Peyer's patch (tissue), 4 donors: Measurements from ENCODE around the gene KCP. TPM values are rescaled to one million over a fixed set of nuclear protein-coding genes. Genes with fewer than 3 reads are reported as not detected.
A peak's percentile ranks its signal among the peaks of the same experiment; 100 is the strongest.

Experiments
- DNase-seq, 3 donors: peaks; one replicate each; pipeline ENCODE4 v3.0.0-alpha.2; 2017 to 2019
- H3K27ac ChIP-seq, 4 donors: fragments of 200-600 bp; sonication (generic); one replicate each; pipeline ENCODE4 v1.5.1; 2016 to 2019
- H3K27me3 ChIP-seq, 2 donors: fragments of 200-600 bp; sonication (generic); one replicate each; pipeline ENCODE4 v1.5.1; 2019
- H3K36me3 ChIP-seq, 3 donors: fragments of 200-600 bp; sonication (generic); one replicate each; pipeline ENCODE4 v1.5.1; 2016 to 2019
- H3K4me1 ChIP-seq, 4 donors: fragments of 200-600 bp; sonication (generic); one replicate each; pipeline ENCODE4 v1.5.1; 2016 to 2019
- H3K4me3 ChIP-seq, 4 donors: fragments of 200-600 bp; sonication (generic); 1 replicate in 3 of 4; 2 replicates in 1 of 4; pipeline ENCODE4 v1.5.1; 2016 to 2019; ENCODE audit warnings: mild to moderate bottlenecking in 1 of 4
- H3K9me3 ChIP-seq, 4 donors: fragments of 200-600 bp; sonication (generic); one replicate each; pipeline ENCODE4 v1.5.1; 2016 to 2019; ENCODE audit warnings: mild to moderate bottlenecking in 1 of 4
- CTCF ChIP-seq, 6 experiments: fragments of 450-650 bp in 4 of 6; fragments of 200-600 bp in 2 of 6; sonication (generic) in 1 of 6; IDR thresholded peaks; one replicate each; pipeline ENCODE4 v1.5.1; 2017 to 2019; ENCODE audit warnings: antibody characterized with exemption in 6 of 6, mild to moderate bottlenecking in 3 of 6, moderate library complexity in 1 of 6
- POLR2A ChIP-seq, 2 donors: fragments of 450-650 bp; IDR thresholded peaks; one replicate each; pipeline ENCODE4 v1.5.1; 2017; ENCODE audit warnings: antibody characterized with exemption in 2 of 2, mild to moderate bottlenecking in 2 of 2, moderate library complexity in 2 of 2
- total RNA-seq, 4 donors: library from RNA; depleted of rRNA; stranded (reverse); fragments of >200 nt; gene quantifications; one replicate each; pipeline ENCODE4 v1.1.0, GENCODE V29; 2016

KCP gene
- total RNA-seq, 4 donors from 2014 or later, result 3.3 to 14.1 (median 6.7) TPM

DNA sequence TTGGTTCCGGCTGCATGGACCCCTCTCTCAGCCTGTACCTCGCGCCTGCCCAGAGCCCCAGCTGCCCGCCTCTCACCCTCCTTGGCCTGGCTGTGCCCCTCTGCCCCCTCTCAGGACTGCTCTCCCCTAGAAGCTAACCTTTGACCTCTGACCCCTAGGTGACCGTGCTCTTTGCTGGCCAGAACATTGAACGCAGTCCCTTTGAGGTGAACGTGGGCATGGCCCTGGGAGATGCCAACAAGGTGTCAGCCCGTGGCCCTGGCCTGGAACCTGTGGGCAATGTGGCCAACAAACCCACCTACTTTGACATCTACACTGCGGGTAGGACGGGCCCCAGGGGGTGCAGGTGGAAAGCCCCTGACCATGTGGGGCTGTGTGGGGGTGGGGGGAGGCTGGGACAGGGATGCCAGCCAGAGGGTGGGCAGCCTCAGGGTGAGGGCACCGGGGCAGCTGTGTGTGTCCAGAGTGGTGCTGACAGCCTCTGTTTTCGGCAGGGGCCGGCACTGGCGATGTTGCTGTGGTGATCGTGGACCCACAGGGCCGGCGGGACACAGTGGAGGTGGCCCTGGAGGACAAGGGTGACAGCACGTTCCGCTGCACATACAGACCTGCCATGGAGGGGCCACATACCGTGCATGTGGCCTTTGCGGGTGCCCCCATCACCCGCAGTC lies 72.3 kb downstream of the KCP start:
- DNase-seq, result no peak
- Histone ChIP-seq H3K4me3 (no peak overlapping the region), H3K27me3 (no peaks in the 10 kb centered on the region), H3K4me1 (no peaks in the 10 kb centered on the region), H3K9me3 (no peaks in the 10 kb centered on the region), H3K36me3 (peaks cover 0 to 27% (median 0%) of the 10 kb centered on the region in 3 donors), H3K27ac (no peak overlapping the region)
- TF ChIP-seq CTCF (IDR thresholded peaks at IDR 0.05), result no peak
- no peak for TF ChIP-seq POLR2A (IDR thresholded peaks at IDR 0.05)

- no peaks in the 10 kb centered on the region for H3K9me3 ChIP-seq
- H3K36me3 ChIP-seq, result peaks cover 0 to 27% (median 0%) of the 10 kb centered on the region in 3 donors
- no peaks in the 10 kb centered on the region for H3K27me3 ChIP-seq
- no peaks in the 10 kb centered on the region for H3K4me1 ChIP-seq
- no peak overlapping the region for H3K27ac ChIP-seq
- TF ChIP-seq CTCF (IDR thresholded peaks at IDR 0.05), result no peak
- no peak for TF ChIP-seq POLR2A (IDR thresholded peaks at IDR 0.05)
- H3K4me3 ChIP-seq, result no peak overlapping the region
- no peak for DNase-seq
These were observed 73.0 kb downstream of the KCP start for GRCh38 chr7:128837521-128837921.

DNA sequence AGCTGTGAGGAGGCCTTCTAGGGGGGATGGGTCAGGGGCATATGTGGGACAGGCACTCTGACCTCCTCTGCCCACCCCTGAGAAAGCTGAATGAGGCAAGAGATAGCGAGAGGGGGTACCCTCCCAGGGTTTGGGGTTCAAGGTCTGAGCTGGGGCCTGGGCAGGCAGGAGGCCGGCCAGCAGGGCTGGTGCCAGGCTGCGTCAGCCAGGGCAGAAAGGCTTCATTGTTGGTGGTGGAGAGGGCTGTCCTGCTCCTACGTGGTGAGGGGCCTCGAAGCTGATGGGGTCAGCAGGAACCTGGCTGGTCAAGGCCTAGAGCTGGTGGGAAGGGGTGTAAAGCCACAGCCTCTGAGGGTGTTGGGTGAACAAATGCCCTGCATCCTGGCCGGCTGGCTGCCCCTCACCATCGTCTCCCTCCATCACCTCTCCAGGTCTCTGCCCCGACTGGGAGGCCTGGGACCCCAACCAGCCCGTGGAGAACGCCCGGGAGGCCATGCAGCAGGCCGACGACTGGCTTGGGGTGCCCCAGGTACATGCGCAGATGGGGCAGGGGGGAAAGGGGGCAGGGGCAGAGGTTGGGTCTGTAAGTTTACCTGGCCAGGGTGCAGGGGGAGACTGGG lies 73.7 kb downstream of the KCP start:
- Histone ChIP-seq H3K4me1 (peaks cover 0 to under 1% (median 0%) of the 10 kb centered on the region in 4 donors), H3K27ac (peak overlapping the region in 1 of 4 donors; percentile 62), H3K4me3 (no peak overlapping the region), H3K9me3 (no peaks in the 10 kb centered on the region), H3K36me3 (peaks cover 0 to 27% (median 0%) of the 10 kb centered on the region in 3 donors), H3K27me3 (no peaks in the 10 kb centered on the region)
- no peak for TF ChIP-seq POLR2A (IDR thresholded peaks at IDR 0.05)
- no peak for DNase-seq

DNA sequence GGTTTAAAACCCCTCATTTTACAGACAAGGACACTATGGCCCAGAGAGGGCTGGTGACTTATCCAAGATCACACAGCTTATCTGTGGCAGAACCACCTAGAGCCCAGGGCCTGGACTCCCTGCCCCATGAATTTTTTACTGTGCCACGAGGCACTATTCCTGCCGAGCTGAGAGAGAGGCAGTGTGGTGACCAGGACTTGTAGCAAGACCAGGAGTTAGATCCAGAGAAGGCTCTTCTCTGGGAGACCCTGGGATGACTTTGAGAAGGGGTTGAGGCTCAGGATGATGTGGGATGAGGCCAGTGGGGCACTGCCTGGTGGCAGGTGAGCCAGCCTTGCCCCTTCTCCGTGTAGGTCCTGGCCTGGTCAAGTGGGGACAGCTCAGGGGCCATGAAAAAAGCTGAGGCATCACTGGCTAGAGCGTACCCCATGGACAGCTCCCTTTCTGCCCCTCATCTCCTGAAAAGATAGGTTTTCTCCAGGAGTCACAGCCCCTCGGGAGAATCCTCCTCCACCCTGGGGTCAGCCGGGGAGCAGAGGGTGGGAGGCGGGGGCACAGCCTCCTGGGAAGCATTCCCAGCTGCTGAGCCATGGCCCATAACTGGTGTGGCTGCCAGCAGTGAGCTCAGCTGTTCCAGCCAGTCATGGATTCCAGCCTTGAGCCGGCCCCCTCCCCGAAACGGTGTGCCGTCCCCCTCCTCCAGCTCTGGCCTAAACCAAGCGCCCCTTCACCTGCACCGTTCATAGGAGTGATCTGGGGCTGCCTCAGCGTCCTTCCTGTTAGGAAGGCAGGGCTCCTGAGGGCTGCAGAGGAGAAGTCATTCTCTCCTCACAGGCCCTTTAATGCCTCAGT lies 74.5 kb downstream of the KCP start:
- Histone ChIP-seq H3K4me3 (no peak overlapping the region), H3K27me3 (no peaks in the 10 kb centered on the region), H3K4me1 (peaks cover 0 to 8% (median 7%) of the 10 kb centered on the region in 4 donors), H3K9me3 (no peaks in the 10 kb centered on the region), H3K27ac (peak overlapping the region in 1 of 4 donors; percentile 62), H3K36me3 (peaks cover 0 to 27% (median 0%) of the 10 kb centered on the region in 3 donors)
- no peak for DNase-seq
- TF ChIP-seq CTCF (IDR thresholded peaks at IDR 0.05) (no peak), POLR2A (IDR thresholded peaks at IDR 0.05) (no peak)

GRCh38 chr7:128835231-128835751 lies 75.2 kb downstream of the KCP start:
- peaks cover 0 to 27% (median 0%) of the 10 kb centered on the region in 3 donors for H3K36me3 ChIP-seq
- peaks cover 0 to 7% of the 10 kb centered on the region in 2 donors for H3K27me3 ChIP-seq
- DNase-seq, result no peak
- no peaks in the 10 kb centered on the region for H3K9me3 ChIP-seq
- peak overlapping the region in 1 of 4 donors; percentile 26 for H3K27ac ChIP-seq
- H3K4me3 ChIP-seq, result no peak overlapping the region
- H3K4me1 ChIP-seq, result peaks cover 0 to 16% (median 13%) of the 10 kb centered on the region in 4 donors
- TF ChIP-seq POLR2A (IDR thresholded peaks at IDR 0.05) (no peak), CTCF (IDR thresholded peaks at IDR 0.05) (no peak)
